ENCODE measurements around the gene ECM1.
A peak's percentile ranks its signal among the peaks of the same experiment; 100 is the strongest.

The ECM1 gene

DNA sequence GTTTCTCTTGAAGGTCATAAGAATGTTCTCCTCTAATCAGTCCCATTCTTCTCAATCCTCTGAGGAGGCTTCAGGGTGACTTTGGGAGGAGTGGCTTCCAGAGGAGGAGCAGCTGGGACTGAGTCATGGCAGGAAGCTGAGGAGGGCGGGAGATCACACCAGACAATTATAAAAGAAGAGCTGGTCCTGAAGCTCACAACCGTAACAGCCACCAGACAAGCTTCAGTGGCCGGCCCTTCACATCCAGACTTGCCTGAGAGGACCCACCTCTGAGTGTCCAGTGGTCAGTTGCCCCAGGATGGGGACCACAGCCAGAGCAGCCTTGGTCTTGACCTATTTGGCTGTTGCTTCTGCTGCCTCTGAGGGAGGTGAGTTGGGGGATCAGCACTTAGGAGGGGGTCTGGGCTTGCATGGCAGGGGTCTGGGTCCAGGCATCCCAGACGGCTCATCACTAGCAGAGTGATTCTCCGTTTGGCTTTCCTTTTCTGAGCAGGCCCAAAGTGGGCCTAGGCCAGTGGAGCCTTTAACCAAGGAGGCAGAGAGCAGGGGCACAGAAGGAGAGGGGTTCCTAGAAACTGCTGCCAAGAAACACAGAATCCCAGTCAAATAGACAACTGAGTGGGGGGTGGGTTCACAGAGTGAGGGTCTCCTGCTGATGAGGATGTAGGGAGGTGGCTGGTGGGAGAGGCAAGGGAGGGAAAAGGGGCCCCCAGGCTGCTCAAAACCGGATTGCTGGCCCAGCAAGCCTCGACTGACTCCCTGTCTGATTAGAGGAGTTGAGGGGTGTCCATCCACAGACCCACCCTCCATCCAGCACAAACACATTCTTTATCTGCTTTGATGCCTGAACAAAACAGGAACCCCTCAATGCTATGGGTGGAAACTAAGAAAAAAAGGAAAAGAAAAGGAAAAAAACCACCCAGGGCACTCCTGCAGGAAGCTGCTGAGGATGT, at the start of gene ECM1:
TSS of gene ECM1 (plus strand) at position 198 of the 953 bp plus-strand sequence. CDS start at position 299, 101 bp downstream.
- no peak for DNase-seq

DNA sequence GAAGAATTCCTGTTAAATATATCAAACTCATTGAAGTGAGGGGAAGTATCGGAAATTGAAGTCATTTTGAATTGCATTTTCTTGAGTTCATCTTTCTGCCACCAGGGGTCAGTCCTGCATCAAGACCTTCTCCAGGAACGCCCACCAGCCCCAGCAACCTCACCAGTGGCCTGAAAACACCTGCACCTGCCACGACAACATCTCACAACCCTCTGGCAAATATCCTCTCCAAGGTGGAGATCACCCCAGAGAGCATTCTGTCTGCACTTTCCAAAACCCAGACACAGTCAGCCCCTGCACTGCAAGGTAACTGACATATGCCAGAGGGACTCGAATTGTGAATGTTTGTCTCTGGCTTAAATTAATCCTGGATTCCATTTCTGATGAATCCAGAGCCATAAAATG, 43.5 kb upstream of the ECM1 start:
- peak; percentile 77 to 80 for DNase-seq

GRCh38 chr1:150466964-150467363, 40.9 kb upstream of the ECM1 start:
- no peak for DNase-seq

DNA sequence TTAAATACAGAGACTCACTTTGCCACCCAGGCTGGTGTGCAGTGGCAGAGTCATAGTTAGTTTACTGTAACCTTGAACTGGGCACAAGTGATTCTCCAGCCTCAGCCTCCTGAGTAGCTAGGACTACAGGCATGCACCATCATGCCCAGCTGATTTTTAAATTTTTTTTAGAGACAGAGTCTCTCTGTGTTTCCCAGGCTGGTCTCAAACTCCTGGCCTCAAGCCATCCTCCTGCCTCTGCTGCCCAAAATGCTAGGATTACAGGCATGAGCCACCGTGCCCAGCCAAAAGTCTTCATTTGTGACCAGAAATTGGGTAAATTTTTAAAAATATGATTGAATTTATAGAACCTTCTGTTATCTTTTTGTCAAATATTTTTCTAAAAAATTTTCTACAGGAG, 38.6 kb upstream of the ECM1 start:
- no peak for DNase-seq

GRCh38 chr1:150472601-150473200, 35.2 kb upstream of the ECM1 start:
- DNase-seq = no peak

- no peak for DNase-seq
Measured at GRCh38 chr1:150473659-150474058, 34.2 kb upstream of the ECM1 start.

GRCh38 chr1:150474869-150475268, 33.0 kb upstream of the ECM1 start:
- no peak for DNase-seq

GRCh38 chr1:150476754-150477153, 31.2 kb upstream of the ECM1 start:
- no peak for DNase-seq

DNA sequence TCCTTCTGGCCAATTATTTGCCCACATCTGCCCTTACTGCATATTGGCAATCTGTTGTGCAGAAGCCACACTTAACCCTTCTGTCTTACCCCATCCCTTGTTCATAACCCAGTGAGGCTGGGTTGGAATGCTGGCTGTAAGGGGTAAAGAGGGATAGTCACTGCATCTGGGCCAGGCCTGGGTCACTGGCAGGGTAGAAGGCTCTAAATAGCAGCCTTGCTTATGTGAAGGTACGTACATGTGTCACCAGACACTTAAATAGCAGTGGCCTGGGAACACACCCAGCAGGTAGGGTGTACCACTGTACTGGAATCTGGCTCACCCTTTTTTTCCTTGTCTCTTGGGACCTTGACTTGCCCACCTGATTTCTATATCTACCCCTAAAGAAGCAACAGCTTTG, 30.6 kb upstream of the ECM1 start:
- DNase-seq = no peak

DNA sequence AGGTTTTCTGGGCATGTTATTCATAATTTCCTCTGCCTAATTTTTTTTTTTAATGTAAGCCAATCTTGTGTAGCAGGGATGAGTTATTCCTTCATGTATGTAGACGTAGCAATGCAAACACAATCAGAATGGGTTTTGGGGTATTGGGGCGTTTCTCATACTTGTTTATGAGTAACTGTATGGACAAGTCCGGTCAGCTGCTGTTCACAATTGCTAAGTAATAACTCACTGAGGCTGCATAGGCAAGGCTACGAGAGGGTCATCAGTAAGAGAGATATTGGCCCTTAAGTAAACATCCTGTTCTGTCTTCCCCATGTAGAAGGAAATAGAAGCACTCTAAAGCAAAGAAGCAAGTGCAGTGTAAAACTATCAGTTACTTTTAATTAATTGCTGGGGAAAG, 30.2 kb upstream of the ECM1 start:
- no peak for DNase-seq

DNA sequence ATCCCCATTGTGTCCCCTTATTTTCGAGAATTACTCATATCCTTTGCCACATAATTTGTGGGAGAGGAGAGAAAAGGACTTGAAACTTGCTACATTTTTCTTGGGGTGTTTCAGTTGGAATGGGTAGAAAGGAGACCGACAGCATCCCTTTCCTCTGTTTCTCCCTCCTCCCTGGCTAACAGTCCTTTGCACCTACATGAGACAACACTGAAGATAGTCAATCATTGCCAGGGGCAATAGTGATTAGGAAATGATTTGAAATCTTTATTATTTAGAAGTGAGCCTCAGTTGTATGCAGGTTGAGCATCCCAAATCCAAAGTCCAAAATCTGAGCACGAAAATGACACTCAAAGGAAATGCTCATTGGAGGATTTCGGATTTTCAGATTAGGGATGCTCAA, 28.5 kb upstream of the ECM1 start:
- DNase-seq = no peak

DNA sequence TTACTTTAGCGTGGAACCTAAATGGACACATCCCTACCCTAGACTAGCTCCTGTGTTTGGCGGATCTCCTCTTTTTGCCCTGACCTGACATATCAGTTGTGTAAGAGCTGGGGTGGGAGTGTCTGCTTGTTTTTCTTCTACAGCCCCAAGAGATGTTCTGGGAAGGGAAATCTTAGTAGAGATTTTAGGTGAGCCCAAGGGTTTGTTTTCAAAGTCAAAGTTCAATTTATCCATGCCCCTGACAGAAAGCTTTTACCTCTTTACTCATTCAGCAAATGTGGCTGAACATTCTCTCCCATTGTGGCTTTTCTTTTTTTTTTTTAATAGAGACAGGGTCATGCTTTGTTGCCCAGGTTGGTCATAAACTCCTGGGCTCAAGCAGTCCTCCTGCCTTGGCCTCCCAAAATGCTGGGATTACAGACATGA, 28.0 kb upstream of the ECM1 start:
- no peak for DNase-seq

GRCh38 chr1:150484431-150484830, 23.5 kb upstream of the ECM1 start:
- DNase-seq = no peak

GRCh38 chr1:150484861-150485260, 23.0 kb upstream of the ECM1 start:
- no peak for DNase-seq

DNA sequence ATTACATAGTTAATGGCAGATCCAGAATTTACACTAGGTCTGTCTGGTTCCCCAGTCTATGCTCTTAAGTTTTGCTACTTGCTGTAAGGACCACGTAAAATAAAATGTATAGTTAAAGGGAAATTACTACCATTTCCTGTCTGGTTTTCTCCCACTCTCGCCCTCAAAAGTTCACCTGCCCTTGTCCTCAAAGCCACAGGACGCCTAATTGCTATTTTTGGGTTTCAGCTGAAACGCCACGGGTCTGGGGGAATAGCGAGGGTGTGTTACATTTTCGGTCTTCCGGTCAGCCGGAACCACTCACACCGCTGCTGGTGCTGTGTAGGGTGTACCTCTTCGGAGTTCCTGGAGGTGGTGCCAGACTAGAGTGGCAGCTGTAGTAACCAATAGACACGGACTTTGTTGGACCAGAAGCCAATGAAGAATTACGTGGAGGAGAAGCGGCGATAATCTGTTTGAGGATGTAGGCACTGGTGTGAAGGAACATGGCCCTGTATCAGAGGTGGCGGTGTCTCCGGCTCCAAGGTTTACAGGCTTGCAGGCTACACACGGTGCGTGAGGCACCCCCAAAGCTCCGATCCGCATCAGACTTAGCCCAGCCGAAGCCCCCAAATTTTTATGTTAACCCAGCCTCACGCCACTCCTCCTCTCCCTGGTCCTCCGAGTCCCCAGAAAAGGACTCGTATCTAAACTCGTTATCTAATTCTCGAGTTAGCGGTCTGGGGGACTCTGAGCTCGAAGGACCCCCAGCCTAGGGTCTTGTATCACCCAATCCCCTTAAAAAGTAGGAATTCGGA, 20.7 kb upstream of the ECM1 start, which contains the start of gene TARS2:
TSS of gene TARS2 (plus strand) at position 454 of the 797 bp plus-strand sequence. CDS start at position 486, 32 bp downstream.
- DNase-seq = peak; percentile 89 to 97

- DNase-seq = no peak
Measured at GRCh38 chr1:150487763-150488115, 20.2 kb upstream of the ECM1 start.

- no peak for DNase-seq
Measured at GRCh38 chr1:150493175-150493574, 14.7 kb upstream of the ECM1 start.

GRCh38 chr1:150498342-150498741, 9.6 kb upstream of the ECM1 start:
- DNase-seq = no peak

- no peak for DNase-seq
Measured at GRCh38 chr1:150505431-150505830, 2.5 kb upstream of the ECM1 start.

GRCh38 chr1:150508982-150509381, 1.1 kb downstream of the ECM1 start:
- DNase-seq = no peak

DNA sequence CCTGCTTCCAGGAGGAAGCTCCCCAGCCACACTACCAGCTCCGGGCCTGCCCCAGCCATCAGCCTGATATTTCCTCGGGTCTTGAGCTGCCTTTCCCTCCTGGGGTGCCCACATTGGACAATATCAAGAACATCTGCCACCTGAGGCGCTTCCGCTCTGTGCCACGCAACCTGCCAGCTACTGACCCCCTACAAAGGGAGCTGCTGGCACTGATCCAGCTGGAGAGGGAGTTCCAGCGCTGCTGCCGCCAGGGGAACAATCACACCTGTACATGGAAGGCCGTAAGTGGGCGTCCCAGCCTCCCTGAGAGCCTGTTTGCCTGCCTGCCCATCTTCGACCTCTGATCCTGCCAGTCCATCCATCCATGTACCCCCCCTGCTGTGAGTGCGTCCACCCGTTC, 3.6 kb downstream of the ECM1 start:
- DNase-seq = no peak

GRCh38 chr1:150511985-150512660, 4.2 kb downstream of the ECM1 start:
- DNase-seq = no peak

DNA sequence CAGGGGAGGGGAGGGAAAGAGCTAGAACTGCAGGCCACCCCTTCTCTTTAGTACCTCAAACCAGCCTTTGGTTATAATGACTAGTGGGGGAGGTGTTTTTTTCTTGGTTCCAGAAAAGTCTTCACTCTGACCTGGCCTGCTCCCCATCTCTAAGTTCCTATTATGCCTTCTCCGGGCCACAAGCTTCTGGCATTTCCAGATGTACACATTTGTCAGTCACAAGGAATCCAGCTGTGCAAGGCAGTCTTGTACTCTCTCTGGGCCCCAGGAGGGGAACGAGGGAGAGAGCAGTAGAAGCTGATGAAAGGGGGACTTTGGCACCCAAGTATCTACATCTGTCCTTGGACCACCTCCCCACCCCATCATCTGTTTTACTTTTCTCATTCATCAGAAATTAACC, 4.9 kb downstream of the ECM1 start:
- no peak for DNase-seq

Data from activated CD4-positive, alpha-beta T cell treated with anti-CD3 and anti-CD28 coated beads for 4 hours (primary cell).